Subcutaneous abdominal adipose tissue (tissue), 5 donors: ENCODE results near the gene SBNO2.
A peak's percentile ranks its signal among the peaks of the same experiment; 100 is the strongest.

Source experiments
- H3K27ac ChIP-seq: one replicate; pipeline ENCODE4 v1.7.0; 2013; ENCODE audit warnings: low read depth, mild to moderate bottlenecking, inconsistent platforms, low read length, moderate library complexity
- H3K27me3 ChIP-seq, 5 donors: one replicate each; pipeline ENCODE4 v1.7.0; 2013; ENCODE audit warnings: low read length in 5 of 5, inconsistent platforms in 1 of 5; ENCODE audit not compliant: control insufficient read depth in 5 of 5, insufficient read depth in 4 of 5
- H3K36me3 ChIP-seq, 5 donors: one replicate each; pipeline ENCODE4 v1.7.0; 2013; ENCODE audit warnings: low read length in 5 of 5; ENCODE audit not compliant: control insufficient read depth in 5 of 5, insufficient read depth in 5 of 5
- H3K4me1 ChIP-seq, 5 donors: one replicate each; pipeline ENCODE4 v1.7.0; 2013; ENCODE audit warnings: low read length in 5 of 5, mild to moderate bottlenecking in 3 of 5, moderate library complexity in 1 of 5; ENCODE audit not compliant: control insufficient read depth in 5 of 5, insufficient read depth in 5 of 5
- H3K4me3 ChIP-seq, 5 donors: one replicate each; pipeline ENCODE4 v1.7.0; 2013; ENCODE audit warnings: low read length in 5 of 5, low read depth in 1 of 5
- H3K9ac ChIP-seq, 5 donors: one replicate each; pipeline ENCODE4 v1.7.0; 2013; ENCODE audit warnings: low read length in 5 of 5, mild to moderate bottlenecking in 4 of 5, moderate library complexity in 3 of 5
- H3K9me3 ChIP-seq, 5 donors: one replicate each; pipeline ENCODE4 v1.7.0; 2013; ENCODE audit warnings: low read length in 5 of 5; ENCODE audit not compliant: control insufficient read depth in 5 of 5
- donor health status: healthy.
- donor health status: healthy.
- donor health status: healthy.
- donor health status: healthy.
- donor health status: healthy.

The SBNO2 gene

DNA sequence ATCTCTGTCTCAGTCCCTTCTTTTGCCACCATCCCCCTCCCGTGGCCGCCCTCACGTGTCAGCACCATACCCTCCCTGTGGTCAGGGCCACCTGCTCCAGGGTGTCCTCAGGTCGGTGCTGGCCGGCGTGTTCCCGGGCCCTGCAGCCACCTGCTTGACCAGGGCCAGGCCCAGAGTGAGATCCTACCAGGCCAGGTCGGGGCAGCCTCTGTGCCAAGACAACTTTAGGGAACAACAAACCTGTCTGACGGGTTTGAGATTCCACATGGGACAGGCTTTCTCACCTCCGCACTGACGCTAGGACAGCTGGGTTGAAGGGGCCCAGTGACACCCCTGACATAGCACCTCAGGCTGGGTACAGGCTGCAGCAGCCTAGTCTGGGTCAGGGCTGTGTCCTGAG, 7.5 kb upstream of the SBNO2 start:
- H3K4me1 ChIP-seq = peaks cover 7 to 25% (median 18%) of the 10 kb centered on the region in 5 donors
- H3K9me3 ChIP-seq = no peaks in the 10 kb centered on the region
- H3K27ac ChIP-seq = no peak overlapping the region
- H3K4me3 ChIP-seq = no peak overlapping the region
- no peaks in the 10 kb centered on the region for H3K27me3 ChIP-seq
- H3K36me3 ChIP-seq = no peaks in the 10 kb centered on the region
- H3K9ac ChIP-seq = peak overlapping the region in 2 of 5 donors; percentile 20 to 35

DNA sequence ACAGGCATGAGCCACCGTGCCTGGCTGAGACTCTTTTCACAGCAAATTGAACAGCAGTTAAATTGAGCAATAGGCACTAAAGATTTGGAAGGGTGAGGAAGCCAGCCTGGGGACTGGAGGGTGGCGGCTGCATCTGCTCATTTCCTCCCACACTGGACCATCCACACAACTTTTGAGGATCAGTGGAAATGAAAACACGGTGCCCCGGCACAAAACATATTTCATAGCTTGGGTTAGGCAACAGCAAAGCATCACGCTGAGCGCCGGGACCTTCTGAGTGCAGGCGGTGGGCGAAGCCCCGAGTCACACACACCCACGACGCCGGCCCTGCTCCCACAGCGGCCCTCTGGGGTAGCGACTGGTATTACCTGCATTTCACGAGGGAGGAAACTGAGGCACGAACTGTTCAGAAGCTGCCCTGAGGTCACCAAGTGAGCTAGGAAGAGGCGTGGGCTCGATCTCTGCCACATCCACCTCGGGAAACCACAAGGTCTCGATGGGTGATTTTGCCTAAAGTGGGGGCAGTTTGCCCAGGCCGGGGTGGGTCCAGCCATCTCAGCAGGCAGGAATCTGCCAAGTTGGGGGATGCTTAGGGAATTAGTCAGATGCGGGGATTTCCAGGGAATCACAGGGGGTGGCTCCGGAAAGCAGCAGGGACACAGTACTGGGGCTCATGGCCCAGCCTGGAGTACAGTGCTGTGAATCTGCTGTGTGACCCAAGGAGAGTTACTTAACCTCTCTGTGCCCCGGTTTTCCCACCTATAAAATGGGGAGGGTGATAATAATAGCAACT, 3.5 kb upstream of the SBNO2 start:
- Histone ChIP-seq H3K27me3 (no peaks in the 10 kb centered on the region), H3K9ac (peak overlapping the region in 2 of 5 donors; percentile 28 to 41), H3K4me3 (no peak overlapping the region), H3K27ac (peak overlapping the region; percentile 72), H3K9me3 (no peaks in the 10 kb centered on the region), H3K36me3 (no peaks in the 10 kb centered on the region), H3K4me1 (peaks cover 7 to 39% (median 22%) of the 10 kb centered on the region in 5 donors)

DNA sequence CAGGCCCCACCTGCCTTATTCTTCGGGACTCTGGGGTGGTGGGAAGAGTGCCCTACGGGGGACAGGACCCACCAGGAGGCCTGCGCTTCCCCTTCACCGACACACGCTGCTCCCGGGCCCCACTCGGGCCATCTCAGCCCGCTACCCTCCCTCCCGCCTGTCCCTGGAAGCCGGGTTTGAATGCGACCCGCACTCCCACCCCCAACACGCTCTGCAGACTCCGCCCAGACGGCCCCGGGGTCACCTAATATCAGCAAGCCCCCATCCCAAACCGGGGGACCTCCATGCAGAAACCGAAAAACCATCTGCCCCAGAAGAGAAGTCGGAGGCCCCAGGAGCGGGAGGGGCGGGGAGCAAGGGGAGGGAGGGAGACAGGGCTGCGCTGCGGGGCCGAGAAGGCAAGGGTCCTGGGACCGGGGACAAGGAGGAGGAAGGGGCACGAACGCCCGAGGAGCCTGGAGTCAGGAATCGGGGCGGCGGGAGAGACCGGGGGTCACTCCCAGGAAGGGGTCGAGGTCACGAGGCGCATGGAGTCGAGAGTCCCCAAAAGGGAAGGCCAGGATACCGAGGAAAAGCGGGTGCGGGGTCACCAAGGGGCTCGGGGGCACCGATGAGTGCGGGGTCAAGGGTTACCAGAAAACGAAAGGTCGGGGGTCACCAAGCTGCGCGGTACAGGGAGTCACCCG, 766 bp downstream of the SBNO2 start:
- Histone ChIP-seq H3K36me3 (peaks cover 0 to 6% (median 0%) of the 10 kb centered on the region in 5 donors), H3K4me3 (peak overlapping the region; percentile 72 to 85 (median 74)), H3K27me3 (no peaks in the 10 kb centered on the region), H3K9me3 (no peaks in the 10 kb centered on the region), H3K4me1 (peaks cover 6 to 70% (median 53%) of the 10 kb centered on the region in 5 donors), H3K27ac (peak overlapping the region; percentile 97), H3K9ac (peak overlapping the region in 4 of 5 donors; percentile 86 to 95 (median 92))

DNA sequence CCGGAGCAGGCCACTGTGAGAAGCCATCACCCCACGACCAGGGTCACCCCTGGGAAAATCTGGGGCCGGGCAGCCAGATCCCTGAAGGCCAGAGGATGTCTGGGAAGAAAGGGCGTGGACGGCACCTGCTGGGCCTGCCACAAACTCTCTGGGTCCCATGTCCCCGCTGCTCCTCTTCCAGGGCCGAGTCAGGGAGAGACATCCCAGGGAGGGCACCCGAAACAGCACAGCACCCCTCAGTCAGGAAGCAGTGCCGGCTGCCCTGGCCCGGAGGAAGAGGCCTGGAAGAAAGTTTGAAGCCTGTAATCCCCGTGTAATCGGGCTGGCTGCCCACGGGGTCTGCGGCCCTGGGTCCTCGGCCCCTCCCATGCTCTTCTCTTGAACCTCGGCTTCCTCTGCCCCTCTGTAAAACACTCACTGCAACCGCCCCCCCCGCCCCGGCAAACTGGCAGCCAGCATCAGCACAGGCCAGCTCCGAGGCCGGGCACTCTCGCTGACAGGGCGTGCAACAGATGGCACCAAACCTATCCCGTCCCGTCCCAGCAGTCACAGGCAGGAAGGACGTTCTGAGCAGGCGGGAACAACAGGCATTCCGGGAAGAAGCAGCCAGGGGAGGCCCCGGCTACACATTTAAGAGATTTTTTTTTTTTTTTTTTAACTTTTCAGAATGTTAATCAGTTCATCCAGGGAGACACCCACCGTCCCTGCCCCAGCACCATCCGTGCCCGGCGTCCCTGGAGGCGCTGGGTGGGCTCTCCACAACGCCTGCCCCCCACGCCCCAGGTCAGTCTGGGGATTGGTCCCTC, 1.5 kb downstream of the SBNO2 start:
- H3K4me1 ChIP-seq = peaks cover 6 to 73% (median 58%) of the 10 kb centered on the region in 5 donors
- peaks cover 0 to 8% (median 0%) of the 10 kb centered on the region in 5 donors for H3K36me3 ChIP-seq
- H3K4me3 ChIP-seq = peak overlapping the region in 4 of 5 donors; percentile 72 to 85 (median 74)
- H3K27ac ChIP-seq = peak overlapping the region; percentile 97
- H3K9ac ChIP-seq = peak overlapping the region; percentile 48 to 95 (median 90)
- H3K27me3 ChIP-seq = no peaks in the 10 kb centered on the region
- H3K9me3 ChIP-seq = no peaks in the 10 kb centered on the region

DNA sequence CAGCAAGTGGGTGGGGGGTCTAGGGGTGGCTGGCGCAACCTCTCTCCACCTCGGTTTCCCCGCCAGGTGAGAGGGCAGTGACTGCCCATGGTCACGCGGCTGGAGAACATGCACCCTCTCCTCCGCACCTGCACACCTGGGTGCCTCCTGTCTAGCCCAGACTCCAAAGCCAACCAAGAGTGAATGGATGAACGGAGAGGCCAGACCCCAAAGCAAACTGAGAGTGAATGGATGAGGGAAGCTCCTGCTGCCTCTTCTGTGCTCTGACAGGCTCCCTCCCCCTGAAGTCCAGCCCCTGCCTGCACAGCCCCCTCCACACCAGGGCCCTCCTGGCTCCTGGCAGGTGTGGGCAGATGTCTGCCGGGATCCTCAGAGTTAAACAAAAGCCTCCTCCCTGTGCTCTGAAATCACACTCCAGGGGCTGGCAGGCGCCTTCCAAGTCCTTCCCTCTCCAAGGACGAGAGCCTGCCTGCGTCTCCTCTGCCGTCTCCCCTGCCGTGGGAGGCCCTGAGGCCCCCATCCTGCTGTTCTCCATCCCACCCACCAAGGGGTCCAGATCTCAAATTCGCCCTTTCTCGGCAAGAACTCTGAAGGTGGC, 2.2 kb downstream of the SBNO2 start:
- peaks cover 0 to 15% (median 4%) of the 10 kb centered on the region in 5 donors for H3K36me3 ChIP-seq
- no peaks in the 10 kb centered on the region for H3K9me3 ChIP-seq
- H3K27ac ChIP-seq = peak overlapping the region; percentile 97
- H3K27me3 ChIP-seq = no peaks in the 10 kb centered on the region
- H3K4me3 ChIP-seq = peak overlapping the region in 4 of 5 donors; percentile 49 to 85 (median 74)
- peaks cover 3 to 73% (median 59%) of the 10 kb centered on the region in 5 donors for H3K4me1 ChIP-seq
- H3K9ac ChIP-seq = peak overlapping the region; percentile 48 to 95 (median 90)

DNA sequence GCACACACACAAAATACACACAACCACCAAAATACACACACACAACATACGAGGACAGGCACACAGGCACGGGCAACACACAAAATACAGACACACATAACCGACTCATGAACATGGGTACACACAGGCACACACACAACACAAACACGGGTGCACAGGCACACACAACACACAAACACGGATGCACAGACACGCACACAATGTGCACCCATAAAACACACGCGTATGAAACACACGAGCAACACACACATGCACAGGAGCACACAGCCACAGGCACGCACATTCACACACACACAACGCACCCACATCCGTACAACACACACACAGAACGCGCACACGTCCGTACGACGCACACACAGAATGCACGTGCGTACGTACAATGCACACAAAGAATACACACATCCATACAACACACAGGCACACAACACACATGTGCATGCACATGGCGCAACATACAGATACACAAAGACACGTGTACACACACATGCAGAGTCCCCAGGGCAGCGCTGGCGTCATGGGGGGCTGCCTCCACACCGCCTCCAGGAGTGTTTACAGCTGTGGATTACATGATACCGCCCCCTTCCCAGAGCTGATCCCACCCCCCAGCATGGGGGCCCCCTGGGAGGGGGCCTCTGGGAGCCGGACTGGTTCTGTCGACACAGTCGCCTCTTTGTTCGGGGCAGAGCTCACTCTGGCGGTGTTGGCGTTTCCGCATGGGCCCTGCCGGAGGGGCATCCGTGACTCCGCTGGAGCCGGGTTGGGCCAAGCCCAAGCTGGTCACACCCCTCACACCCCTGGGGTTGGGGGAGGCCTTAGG, 2.9 kb downstream of the SBNO2 start:
- Histone ChIP-seq H3K36me3 (peaks cover 0 to 21% (median 9%) of the 10 kb centered on the region in 5 donors), H3K27ac (peak overlapping the region; percentile 97), H3K27me3 (no peaks in the 10 kb centered on the region), H3K4me3 (peak overlapping the region in 4 of 5 donors; percentile 2 to 49 (median 24)), H3K9me3 (no peaks in the 10 kb centered on the region), H3K4me1 (peaks cover 3 to 78% (median 62%) of the 10 kb centered on the region in 5 donors), H3K9ac (peak overlapping the region in 1 of 5 donors; percentile 94)

DNA sequence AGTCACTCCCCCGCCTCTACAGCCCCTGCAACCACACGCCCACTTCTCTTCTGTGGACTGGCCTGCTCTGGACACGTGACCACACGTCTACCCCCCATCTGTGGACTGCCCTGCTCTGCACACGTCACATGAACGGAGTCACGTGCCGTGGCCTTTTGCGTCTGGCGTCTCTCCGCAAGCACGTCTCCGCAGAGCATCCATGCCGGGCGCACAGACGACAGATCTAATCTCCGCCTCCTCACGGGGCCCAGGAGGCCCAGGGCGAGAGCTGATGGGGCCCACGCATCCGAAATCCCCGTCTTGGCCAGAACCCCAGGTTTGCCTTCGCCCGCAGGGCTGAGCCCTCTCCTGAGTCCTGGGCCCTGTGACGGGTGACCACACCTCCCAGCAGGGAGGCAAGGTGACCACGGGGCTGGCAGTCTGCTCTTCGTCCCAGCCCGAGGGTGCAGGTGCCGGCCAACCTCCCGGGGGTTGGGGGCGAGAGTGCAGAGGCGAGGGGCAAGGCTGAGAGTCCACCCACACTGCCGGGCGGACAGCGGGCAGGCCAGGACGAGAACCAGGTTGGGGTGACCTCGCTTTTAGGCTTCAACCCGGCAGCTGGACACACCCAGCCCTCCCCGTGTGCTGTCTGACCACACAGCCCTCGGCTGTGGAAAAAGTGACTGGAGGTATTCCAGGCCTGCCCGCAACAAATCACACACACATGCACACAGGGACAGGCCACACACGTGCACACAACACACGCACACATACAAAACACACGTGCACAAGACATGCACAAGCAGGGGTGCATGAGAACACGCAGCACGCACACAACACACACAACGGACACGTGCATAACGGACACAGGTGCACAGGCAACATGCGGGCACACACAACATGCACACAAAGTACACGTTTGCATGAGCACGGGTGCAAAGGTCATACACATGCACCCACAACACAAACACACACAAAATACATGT, 3.9 kb downstream of the SBNO2 start:
- H3K27ac ChIP-seq = peak overlapping the region; percentile 97
- no peaks in the 10 kb centered on the region for H3K27me3 ChIP-seq
- peaks cover 0 to 21% (median 9%) of the 10 kb centered on the region in 5 donors for H3K36me3 ChIP-seq
- H3K4me3 ChIP-seq = peak overlapping the region in 4 of 5 donors; percentile 22 to 50 (median 25)
- H3K9me3 ChIP-seq = no peaks in the 10 kb centered on the region
- peaks cover 3 to 85% (median 67%) of the 10 kb centered on the region in 5 donors for H3K4me1 ChIP-seq
- peak overlapping the region in 3 of 5 donors; percentile 66 to 83 (median 72) for H3K9ac ChIP-seq

DNA sequence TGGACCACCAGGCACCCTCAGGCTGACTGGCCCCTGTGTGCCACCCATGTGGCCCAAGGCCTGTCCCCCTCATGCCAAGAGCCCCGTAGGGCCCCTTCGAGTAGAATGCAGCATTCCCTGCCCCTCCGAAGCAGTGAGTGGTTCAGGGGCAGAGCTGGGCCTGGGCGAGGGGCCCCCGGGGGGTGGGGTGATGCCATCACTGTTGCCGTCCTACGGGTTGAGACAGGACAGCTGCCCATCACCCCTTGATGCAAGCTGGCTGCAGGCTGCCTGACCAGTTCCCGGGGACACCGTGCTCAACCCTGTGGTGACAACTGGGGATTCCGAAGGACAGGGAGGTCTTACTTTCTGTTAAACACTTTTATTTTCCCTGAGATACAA, 4.7 kb downstream of the SBNO2 start:
- Histone ChIP-seq H3K36me3 (peaks cover 0 to 21% (median 9%) of the 10 kb centered on the region in 5 donors), H3K9ac (peak overlapping the region in 4 of 5 donors; percentile 56 to 83 (median 69)), H3K4me1 (peaks cover 3 to 91% (median 70%) of the 10 kb centered on the region in 5 donors), H3K27me3 (no peaks in the 10 kb centered on the region), H3K4me3 (peak overlapping the region in 4 of 5 donors; percentile 17 to 50 (median 25)), H3K9me3 (no peaks in the 10 kb centered on the region), H3K27ac (peak overlapping the region; percentile 97)
